Measurements from ENCODE around the gene PDPR. TPM values are rescaled to one million over a fixed set of nuclear protein-coding genes. Genes with fewer than 3 reads are reported as not detected.

The PDPR gene
- 23.5 TPM for total RNA-seq

GRCh38 chr16:70113982-70114826 is at the start of gene PDPR:
PDPR (plus strand) TSS chr16:70114332; CDS start chr16:70120493, 6,161 bp downstream.

GRCh38 chr16:70173212-70173837 is 59.2 kb downstream of the PDPR start, which contains the start of gene CLEC18C:
CLEC18C (plus strand) TSS chr16:70173787; CDS start chr16:70174279, 492 bp downstream.

Small RNA genes lying within 50 kb of the gene (small RNA-seq; reads per million reads assigned to genes)
- gene AC009060.2 (ENCODE audit: low replicate concordance), result not detected

Other genes with a start within 250 kb of the PDPR start
- 3.1 TPM for gene CLEC18A, start 163.0 kb upstream of the PDPR start, total RNA-seq
- 0.94 TPM for gene CLEC18C, start 59.5 kb downstream of the PDPR start, total RNA-seq
- 53.2 TPM for gene EXOSC6, start 137.6 kb downstream of the PDPR start, total RNA-seq
- gene AARS1, start 175.2 kb downstream of the PDPR start, total RNA-seq, result 76.4 TPM
- 32.9 TPM for gene DDX19B, start 184.9 kb downstream of the PDPR start, total RNA-seq
- 50.1 TPM for gene DDX19A, start 232.6 kb downstream of the PDPR start, total RNA-seq